ENCODE measurements around the gene C19orf73.

GRCh38 chr19:49091391-49092038 is 27.4 kb downstream of the C19orf73 start:
- TF ChIP-seq CREB1 (CRISPR knock-in tag; IDR thresholded peaks at IDR 0.05; ENCODE audit: low read depth), result no peak
- no peak for TF ChIP-seq CTCF (conservative IDR thresholded peaks at IDR 0.05; ENCODE audit: low read depth in 2 of 2)
- no peak for TF ChIP-seq EZH2 (IDR thresholded peaks at IDR 0.05; ENCODE audit: low read depth, unreplicated experiment)
- TF ChIP-seq POLR2AphosphoS5 (IDR thresholded peaks at IDR 0.05; ENCODE audit: low read depth), result no peak
- TF ChIP-seq EZH2phosphoT487 (IDR thresholded peaks at IDR 0.05; ENCODE audit: unreplicated experiment), result no peak
- TF ChIP-seq ZNF114 (CRISPR knock-in tag; IDR thresholded peaks at IDR 0.05), result no peak

Measured in GM23338 (cell line).